ENCODE data around the gene PIK3CD.

- TF ChIP-seq, protein P1, sequence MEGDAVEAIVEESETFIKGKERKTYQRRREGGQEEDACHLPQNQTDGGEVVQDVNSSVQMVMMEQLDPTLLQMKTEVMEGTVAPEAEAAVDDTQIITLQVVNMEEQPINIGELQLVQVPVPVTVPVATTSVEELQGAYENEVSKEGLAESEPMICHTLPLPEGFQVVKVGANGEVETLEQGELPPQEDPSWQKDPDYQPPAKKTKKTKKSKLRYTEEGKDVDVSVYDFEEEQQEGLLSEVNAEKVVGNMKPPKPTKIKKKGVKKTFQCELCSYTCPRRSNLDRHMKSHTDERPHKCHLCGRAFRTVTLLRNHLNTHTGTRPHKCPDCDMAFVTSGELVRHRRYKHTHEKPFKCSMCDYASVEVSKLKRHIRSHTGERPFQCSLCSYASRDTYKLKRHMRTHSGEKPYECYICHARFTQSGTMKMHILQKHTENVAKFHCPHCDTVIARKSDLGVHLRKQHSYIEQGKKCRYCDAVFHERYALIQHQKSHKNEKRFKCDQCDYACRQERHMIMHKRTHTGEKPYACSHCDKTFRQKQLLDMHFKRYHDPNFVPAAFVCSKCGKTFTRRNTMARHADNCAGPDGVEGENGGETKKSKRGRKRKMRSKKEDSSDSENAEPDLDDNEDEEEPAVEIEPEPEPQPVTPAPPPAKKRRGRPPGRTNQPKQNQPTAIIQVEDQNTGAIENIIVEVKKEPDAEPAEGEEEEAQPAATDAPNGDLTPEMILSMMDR (conservative IDR thresholded peaks at IDR 0.05 in 1 of 2, IDR thresholded peaks at IDR 0.05 in 1 of 2; ENCODE audit: extremely low read depth in 1 of 2, insufficient read depth in 1 of 2, low read depth in 1 of 2, low read length in 2 of 2), result no peak
- no peak for TF ChIP-seq EZH2 (IDR thresholded peaks at IDR 0.05; ENCODE audit: borderline replicate concordance, low read length)
Measured at GRCh38 chr1:9613625-9614299, 37.8 kb upstream of the PIK3CD start.
